Thyroid gland (tissue), 4 donors: ENCODE measurements around the gene UBASH3A.

Experiments
- POLR2A ChIP-seq, 2 donors: fragments of 450-650 bp; IDR thresholded peaks; one replicate each; pipeline ENCODE4 v1.6.1; 2017; ENCODE audit warnings: antibody characterized with exemption in 2 of 2, mild to moderate bottlenecking in 2 of 2, moderate library complexity in 1 of 2
- TF ChIP-seq, protein P1 (sequence below), 6 experiments: fragments of 200-600 bp in 3 of 6; fragments of 450-650 bp in 3 of 6; sonication (generic) in 3 of 6; IDR thresholded peaks; one replicate each; pipeline ENCODE4 v1.5.1; 2016 to 2019; ENCODE audit warnings: antibody characterized with exemption in 6 of 6, mild to moderate bottlenecking in 2 of 6, inconsistent platforms in 1 of 6, moderate library complexity in 1 of 6

GRCh38 chr21:42491328-42491727, 87.6 kb downstream of the UBASH3A start:
- no peak for TF ChIP-seq POLR2A (IDR thresholded peaks at IDR 0.05)
- TF ChIP-seq, protein P1, sequence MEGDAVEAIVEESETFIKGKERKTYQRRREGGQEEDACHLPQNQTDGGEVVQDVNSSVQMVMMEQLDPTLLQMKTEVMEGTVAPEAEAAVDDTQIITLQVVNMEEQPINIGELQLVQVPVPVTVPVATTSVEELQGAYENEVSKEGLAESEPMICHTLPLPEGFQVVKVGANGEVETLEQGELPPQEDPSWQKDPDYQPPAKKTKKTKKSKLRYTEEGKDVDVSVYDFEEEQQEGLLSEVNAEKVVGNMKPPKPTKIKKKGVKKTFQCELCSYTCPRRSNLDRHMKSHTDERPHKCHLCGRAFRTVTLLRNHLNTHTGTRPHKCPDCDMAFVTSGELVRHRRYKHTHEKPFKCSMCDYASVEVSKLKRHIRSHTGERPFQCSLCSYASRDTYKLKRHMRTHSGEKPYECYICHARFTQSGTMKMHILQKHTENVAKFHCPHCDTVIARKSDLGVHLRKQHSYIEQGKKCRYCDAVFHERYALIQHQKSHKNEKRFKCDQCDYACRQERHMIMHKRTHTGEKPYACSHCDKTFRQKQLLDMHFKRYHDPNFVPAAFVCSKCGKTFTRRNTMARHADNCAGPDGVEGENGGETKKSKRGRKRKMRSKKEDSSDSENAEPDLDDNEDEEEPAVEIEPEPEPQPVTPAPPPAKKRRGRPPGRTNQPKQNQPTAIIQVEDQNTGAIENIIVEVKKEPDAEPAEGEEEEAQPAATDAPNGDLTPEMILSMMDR (IDR thresholded peaks at IDR 0.05), result no peak
